DOHH2 (cell line): Measurements from ENCODE around the gene TMEM123.

ENCODE experiments used
- H3F3A ChIP-seq: fragments of 200-600 bp; sonication (generic), shearing (Covaris generic); 2 replicates; pipeline ENCODE4 v1.6.0; 2016; ENCODE audit warnings: antibody characterized with exemption, mild to moderate bottlenecking; ENCODE audit not compliant: control insufficient read depth, insufficient read depth
- H3K27ac ChIP-seq: fragments of 200-600 bp; sonication (generic); 2 replicates; pipeline ENCODE4 v1.5.1; 2014; ENCODE audit warnings: low read depth, mild to moderate bottlenecking, low read length, moderate library complexity
- H3K27me3 ChIP-seq: fragments of 200-600 bp; sonication (generic); 2 replicates; pipeline ENCODE4 v1.6.1; 2014; ENCODE audit warnings: mild to moderate bottlenecking, low read length, mixed read lengths; ENCODE audit not compliant: control insufficient read depth
- H3K36me3 ChIP-seq: fragments of 200-600 bp; sonication (generic); 2 replicates; pipeline ENCODE4 v1.6.1; 2014; ENCODE audit warnings: mild to moderate bottlenecking, low read length, moderate library complexity, mixed read lengths; ENCODE audit not compliant: control insufficient read depth
- H3K4me1 ChIP-seq: fragments of 200-600 bp; sonication (generic); 2 replicates; pipeline ENCODE4 v1.6.1; 2014; ENCODE audit warnings: mild to moderate bottlenecking, low read length, mixed read lengths; ENCODE audit not compliant: control insufficient read depth
- H3K4me2 ChIP-seq: fragments of 200-600 bp; sonication (generic); 2 replicates; pipeline ENCODE4 v1.6.0; 2014; ENCODE audit warnings: mild to moderate bottlenecking, low read length, moderate library complexity
- H3K4me3 ChIP-seq: fragments of 200-600 bp; sonication (generic); 2 replicates; pipeline ENCODE4 v1.5.1; 2014; ENCODE audit warnings: mild to moderate bottlenecking, low read length, mixed read lengths
- H3K79me2 ChIP-seq: fragments of 200-600 bp; sonication (generic); 2 replicates; pipeline ENCODE4 v1.6.1; 2014; ENCODE audit warnings: mild to moderate bottlenecking, low read length, mixed read lengths; ENCODE audit not compliant: control insufficient read depth
- H3K9me2 ChIP-seq: fragments of 200-600 bp; sonication (generic); replicated peaks from 2 replicates; pipeline ENCODE4 v1.6.1; 2014; ENCODE audit warnings: mild to moderate bottlenecking, low read length, mixed read lengths; ENCODE audit not compliant: control insufficient read depth
- H3K9me3 ChIP-seq: fragments of 200-600 bp; sonication (generic); 2 replicates; pipeline ENCODE4 v1.6.1; 2014; ENCODE audit warnings: antibody characterized with exemption, low read length, mixed read lengths; ENCODE audit not compliant: control insufficient read depth, insufficient read depth
- H4K20me1 ChIP-seq: fragments of 200-600 bp; sonication (generic); 2 replicates; pipeline ENCODE4 v1.6.0; 2014; ENCODE audit warnings: low read depth, mild to moderate bottlenecking, antibody characterized with exemption, low read length, moderate library complexity; ENCODE audit not compliant: control insufficient read depth, insufficient read depth
- CTCF ChIP-seq: fragments of 200-600 bp; sonication (generic); IDR thresholded peaks from one replicate; pipeline ENCODE4 v1.5.1; 2014; ENCODE audit warnings: antibody characterized with exemption, mild to moderate bottlenecking, low read depth, low read length; ENCODE audit not compliant: poor library complexity, severe bottlenecking
- EZH2phosphoT487 ChIP-seq: fragments of 200-600 bp; sonication (generic); IDR thresholded peaks from 2 replicates; pipeline ENCODE4 v1.6.1; 2017; ENCODE audit warnings: borderline replicate concordance, mild to moderate bottlenecking, antibody characterized with exemption, low read length, moderate library complexity, mixed read lengths

TMEM123 gene

GRCh38 chr11:102364991-102365390 is 87.6 kb downstream of the TMEM123 start:
- peaks cover 26% of the 10 kb centered on the region for H3K4me1 ChIP-seq
- H3K4me3 ChIP-seq, result no peak overlapping the region
- no peaks in the 10 kb centered on the region for H4K20me1 ChIP-seq
- H3F3A ChIP-seq, result peaks cover 10% of the 10 kb centered on the region
- H3K27me3 ChIP-seq, result no peaks in the 10 kb centered on the region
- peaks cover 50% of the 10 kb centered on the region for H3K36me3 ChIP-seq
- H3K9me2 ChIP-seq, result no peaks in the 10 kb centered on the region
- no peaks in the 10 kb centered on the region for H3K9me3 ChIP-seq
- H3K4me2 ChIP-seq, result no peak overlapping the region
- TF ChIP-seq CTCF (no peak), EZH2phosphoT487 (no peak)
- no peak overlapping the region for H3K27ac ChIP-seq
- no peaks in the 10 kb centered on the region for H3K79me2 ChIP-seq

GRCh38 chr11:102361086-102362031 is 91.2 kb downstream of the TMEM123 start:
- TF ChIP-seq EZH2phosphoT487 (no peak), CTCF (no peak)
- no peaks in the 10 kb centered on the region for H3K9me3 ChIP-seq
- no peaks in the 10 kb centered on the region for H3K9me2 ChIP-seq
- H3K79me2 ChIP-seq, result 0 out of 2 replicates have a peak, but pooled peaks cover 4% of the 10 kb centered on the region
- H3K27me3 ChIP-seq, result no peaks in the 10 kb centered on the region
- peaks cover 15% of the 10 kb centered on the region for H3K4me1 ChIP-seq
- H3K4me2 ChIP-seq, result peak overlapping the region; percentile 24; the same call in 1 of the 2 replicates
- H3F3A ChIP-seq, result no peaks in the 10 kb centered on the region
- no peak overlapping the region for H3K4me3 ChIP-seq
- peaks cover 51% of the 10 kb centered on the region for H3K36me3 ChIP-seq
- no peaks in the 10 kb centered on the region for H4K20me1 ChIP-seq
- H3K27ac ChIP-seq, result no peak overlapping the region

- no peak overlapping the region for H3K27ac ChIP-seq
- H3F3A ChIP-seq, result no peaks in the 10 kb centered on the region
- H3K79me2 ChIP-seq, result 0 out of 2 replicates have a peak, but pooled peaks cover 7% of the 10 kb centered on the region
- peaks cover 15% of the 10 kb centered on the region for H3K4me1 ChIP-seq
- H3K4me3 ChIP-seq, result no peak overlapping the region
- no peaks in the 10 kb centered on the region for H3K27me3 ChIP-seq
- no peak for TF ChIP-seq CTCF
- no peak for TF ChIP-seq EZH2phosphoT487
- no peaks in the 10 kb centered on the region for H3K9me2 ChIP-seq
- H4K20me1 ChIP-seq, result no peaks in the 10 kb centered on the region
- H3K36me3 ChIP-seq, result peaks cover 51% of the 10 kb centered on the region
- no peaks in the 10 kb centered on the region for H3K9me3 ChIP-seq
- H3K4me2 ChIP-seq, result no peak overlapping the region
Observed at GRCh38 chr11:102360681-102361080, 91.9 kb downstream of the TMEM123 start.
